ENCODE data around the gene NMT2.

Gene NMT2

GRCh38 chr10:15167411-15168290 lies 842 bp downstream of the NMT2 start:
- DNase-seq (peak; percentile 56), ATAC-seq (peak; percentile 58)
- Mint-ChIP-seq H3K27ac (peak overlapping the region; percentile 86), H3K27me3 (no peaks in the 10 kb centered on the region), H3K9me3 (no peaks in the 10 kb centered on the region), H3K4me3 (peak overlapping the region; percentile 86), H3K36me3 (ENCODE audit: low read depth) (peaks cover 1% of the 10 kb centered on the region), H3K4me1 (peaks cover 59% of the 10 kb centered on the region)

- ATAC-seq (no peak), DNase-seq (no peak)
- peak overlapping the region; percentile 86 for H3K4me3 Mint-ChIP-seq
- H3K4me1 Mint-ChIP-seq = peaks cover 57% of the 10 kb centered on the region
- no peaks in the 10 kb centered on the region for H3K27me3 Mint-ChIP-seq
- no peaks in the 10 kb centered on the region for H3K9me3 Mint-ChIP-seq
- peaks cover 1% of the 10 kb centered on the region for H3K36me3 Mint-ChIP-seq (ENCODE audit: low read depth)
- H3K27ac Mint-ChIP-seq = no peak overlapping the region
Observed at GRCh38 chr10:15166325-15166724, 2.2 kb downstream of the NMT2 start.

GRCh38 chr10:15163253-15163828 lies 5.2 kb downstream of the NMT2 start:
- Mint-ChIP-seq H3K4me3 (no peak overlapping the region), H3K36me3 (ENCODE audit: low read depth) (peaks cover under 1% of the 10 kb centered on the region), H3K9me3 (no peaks in the 10 kb centered on the region), H3K27ac (no peak overlapping the region), H3K27me3 (no peaks in the 10 kb centered on the region), H3K4me1 (peaks cover 40% of the 10 kb centered on the region)
- ATAC-seq (no peak), DNase-seq (no peak)

- H3K36me3 Mint-ChIP-seq (ENCODE audit: low read depth) = peaks cover 7% of the 10 kb centered on the region
- no peaks in the 10 kb centered on the region for H3K27me3 Mint-ChIP-seq
- no peak for ATAC-seq
- peaks cover 31% of the 10 kb centered on the region for H3K4me1 Mint-ChIP-seq
- no peak overlapping the region for H3K27ac Mint-ChIP-seq
- H3K4me3 Mint-ChIP-seq = no peak overlapping the region
- H3K9me3 Mint-ChIP-seq = no peaks in the 10 kb centered on the region
- DNase-seq = no peak
Observed at GRCh38 chr10:15158972-15159371, 9.5 kb downstream of the NMT2 start.

GRCh38 chr10:15158448-15158847 lies 10.0 kb downstream of the NMT2 start:
- H3K27me3 Mint-ChIP-seq = no peaks in the 10 kb centered on the region
- H3K36me3 Mint-ChIP-seq (ENCODE audit: low read depth) = peaks cover 7% of the 10 kb centered on the region
- ATAC-seq (no peak), DNase-seq (no peak)
- H3K9me3 Mint-ChIP-seq = no peaks in the 10 kb centered on the region
- H3K27ac Mint-ChIP-seq = no peak overlapping the region
- H3K4me1 Mint-ChIP-seq = peaks cover 26% of the 10 kb centered on the region
- no peak overlapping the region for H3K4me3 Mint-ChIP-seq

- H3K27me3 Mint-ChIP-seq = no peaks in the 10 kb centered on the region
- H3K9me3 Mint-ChIP-seq = no peaks in the 10 kb centered on the region
- peaks cover 19% of the 10 kb centered on the region for H3K4me1 Mint-ChIP-seq
- H3K4me3 Mint-ChIP-seq = no peak overlapping the region
- peaks cover 7% of the 10 kb centered on the region for H3K36me3 Mint-ChIP-seq (ENCODE audit: low read depth)
- no peak for ATAC-seq
- DNase-seq = no peak
- H3K27ac Mint-ChIP-seq = no peak overlapping the region
Observed at GRCh38 chr10:15155978-15156656, 12.4 kb downstream of the NMT2 start.

GRCh38 chr10:15152556-15152955 lies 15.9 kb downstream of the NMT2 start:
- no peaks in the 10 kb centered on the region for H3K9me3 Mint-ChIP-seq
- DNase-seq = no peak
- H3K4me3 Mint-ChIP-seq = no peak overlapping the region
- H3K4me1 Mint-ChIP-seq = peaks cover 12% of the 10 kb centered on the region
- H3K36me3 Mint-ChIP-seq (ENCODE audit: low read depth) = peaks cover 14% of the 10 kb centered on the region
- H3K27me3 Mint-ChIP-seq = no peaks in the 10 kb centered on the region
- no peak for ATAC-seq
- no peak overlapping the region for H3K27ac Mint-ChIP-seq

GRCh38 chr10:15150563-15150962 lies 17.9 kb downstream of the NMT2 start:
- Mint-ChIP-seq H3K4me3 (no peak overlapping the region), H3K9me3 (no peaks in the 10 kb centered on the region), H3K36me3 (ENCODE audit: low read depth) (peaks cover 12% of the 10 kb centered on the region), H3K4me1 (peaks cover 19% of the 10 kb centered on the region), H3K27ac (no peak overlapping the region), H3K27me3 (no peaks in the 10 kb centered on the region)
- DNase-seq (no peak), ATAC-seq (no peak)

GRCh38 chr10:15149042-15149771 lies 19.3 kb downstream of the NMT2 start:
- no peak for ATAC-seq
- Mint-ChIP-seq H3K36me3 (ENCODE audit: low read depth) (peaks cover 7% of the 10 kb centered on the region), H3K27me3 (no peaks in the 10 kb centered on the region), H3K4me1 (peaks cover 19% of the 10 kb centered on the region), H3K27ac (no peak overlapping the region), H3K4me3 (no peak overlapping the region), H3K9me3 (no peaks in the 10 kb centered on the region)
- no peak for DNase-seq

- H3K9me3 Mint-ChIP-seq = no peaks in the 10 kb centered on the region
- no peak overlapping the region for H3K4me3 Mint-ChIP-seq
- ATAC-seq (no peak), DNase-seq (no peak)
- H3K27me3 Mint-ChIP-seq = no peaks in the 10 kb centered on the region
- H3K4me1 Mint-ChIP-seq = peaks cover 26% of the 10 kb centered on the region
- H3K36me3 Mint-ChIP-seq (ENCODE audit: low read depth) = peaks cover 7% of the 10 kb centered on the region
- no peak overlapping the region for H3K27ac Mint-ChIP-seq
Observed at GRCh38 chr10:15147594-15148392, 20.7 kb downstream of the NMT2 start.

- Mint-ChIP-seq H3K4me1 (peaks cover 38% of the 10 kb centered on the region), H3K9me3 (no peaks in the 10 kb centered on the region), H3K27ac (no peak overlapping the region), H3K36me3 (ENCODE audit: low read depth) (peaks cover 7% of the 10 kb centered on the region), H3K27me3 (no peaks in the 10 kb centered on the region), H3K4me3 (no peak overlapping the region)
- DNase-seq = no peak
- ATAC-seq = no peak
Observed at GRCh38 chr10:15146366-15146765, 22.1 kb downstream of the NMT2 start.

- H3K4me3 Mint-ChIP-seq = no peak overlapping the region
Observed at GRCh38 chr10:15144788-15145187, 23.7 kb downstream of the NMT2 start.

GRCh38 chr10:15141136-15142054 lies 27.1 kb downstream of the NMT2 start:
- Mint-ChIP-seq H3K4me3 (peak overlapping the region; percentile 76), H3K27ac (peak overlapping the region; percentile 89), H3K4me1 (peaks cover 38% of the 10 kb centered on the region), H3K9me3 (no peaks in the 10 kb centered on the region), H3K36me3 (ENCODE audit: low read depth) (peaks cover 5% of the 10 kb centered on the region), H3K27me3 (no peaks in the 10 kb centered on the region)
- ATAC-seq (peak; percentile 93), DNase-seq (peak; percentile 39)

More at GRCh38 chr10:15144788-15145187, 23.7 kb downstream of the NMT2 start:
- Mint-ChIP-seq H3K36me3 (ENCODE audit: low read depth) (peaks cover 3% of the 10 kb centered on the region), H3K27ac (no peak overlapping the region), H3K4me1 (peaks cover 48% of the 10 kb centered on the region), H3K27me3 (no peaks in the 10 kb centered on the region), H3K9me3 (no peaks in the 10 kb centered on the region)
- ATAC-seq (no peak), DNase-seq (no peak)
